Astrocyte (in vitro differentiated cells and primary cell): ENCODE results near the gene ASCL2. TPM values are rescaled to one million over a fixed set of nuclear protein-coding genes. Genes with fewer than 3 reads are reported as not detected.

ENCODE experiments used
- DNase-seq: peaks from one replicate; pipeline ENCODE4 v3.0.0-alpha.2; 2010; ENCODE audit warnings: low read depth
- FAIRE-seq: peaks from 2 replicates; lab custom pipeline; 2011; peaks lifted over from hg19 to GRCh38; lab: Jason Lieb, UNC
- H2AFZ ChIP-seq: 2 replicates; pipeline ENCODE4 v1.6.0; 2012; ENCODE audit warnings: low read depth, low read length, inconsistent platforms
- H3K27ac ChIP-seq: 2 replicates; pipeline ENCODE4 v1.5.1; 2011; ENCODE audit warnings: low read depth, low read length, inconsistent platforms
- H3K27me3 ChIP-seq: 2 replicates; pipeline ENCODE4 v1.6.0; 2011; ENCODE audit warnings: low read length, inconsistent platforms; ENCODE audit not compliant: insufficient read depth
- H3K36me3 ChIP-seq: 2 replicates; pipeline ENCODE4 v1.5.1; 2011; ENCODE audit warnings: low read length, inconsistent platforms; ENCODE audit not compliant: insufficient read depth
- H3K4me1 ChIP-seq: 2 replicates; pipeline ENCODE4 v1.5.1; 2011; ENCODE audit warnings: low read length, inconsistent platforms; ENCODE audit not compliant: insufficient read depth
- H3K4me2 ChIP-seq: 2 replicates; pipeline ENCODE4 v1.6.0; 2012; ENCODE audit warnings: low read length, inconsistent platforms
- H3K4me3 ChIP-seq: 2 replicates; pipeline ENCODE4 v1.5.1; 2011; ENCODE audit warnings: low read depth, mild to moderate bottlenecking, low read length, inconsistent platforms; ENCODE audit not compliant: insufficient read depth
- H3K79me2 ChIP-seq: 2 replicates; pipeline ENCODE4 v1.6.0; 2012; ENCODE audit warnings: mild to moderate bottlenecking, low read length, inconsistent platforms; ENCODE audit not compliant: insufficient read depth
- H3K9ac ChIP-seq: 2 replicates; pipeline ENCODE4 v1.6.0; 2012; ENCODE audit warnings: mild to moderate bottlenecking, low read length, inconsistent platforms
- H3K9me3 ChIP-seq: 2 replicates; pipeline ENCODE4 v1.5.1; 2012; ENCODE audit warnings: low read depth, mild to moderate bottlenecking, low read length, inconsistent platforms; ENCODE audit not compliant: insufficient read depth
- H4K20me1 ChIP-seq: 2 replicates; pipeline ENCODE4 v1.6.0; 2012; ENCODE audit warnings: low read length, inconsistent platforms; ENCODE audit not compliant: insufficient read depth
- H3K27ac Mint-ChIP-seq: one replicate; pipeline ENCODE4 v1.8.0; 2021; ENCODE audit warnings: mild to moderate bottlenecking, mixed read lengths; ENCODE audit not compliant: unreplicated experiment
- H3K27me3 Mint-ChIP-seq: one replicate; pipeline ENCODE4 v1.8.0; 2021; ENCODE audit warnings: low read depth, mixed read lengths; ENCODE audit not compliant: unreplicated experiment
- H3K36me3 Mint-ChIP-seq: one replicate; pipeline ENCODE4 v1.8.0; 2021; ENCODE audit warnings: low read depth, mixed read lengths; ENCODE audit not compliant: unreplicated experiment
- H3K4me1 Mint-ChIP-seq: one replicate; pipeline ENCODE4 v1.8.0; 2021; ENCODE audit warnings: low read depth, mixed read lengths; ENCODE audit not compliant: unreplicated experiment
- H3K4me3 Mint-ChIP-seq: one replicate; pipeline ENCODE4 v1.8.0; 2021; ENCODE audit warnings: mild to moderate bottlenecking, moderate library complexity, mixed read lengths; ENCODE audit not compliant: unreplicated experiment
- H3K9me3 Mint-ChIP-seq: one replicate; pipeline ENCODE4 v1.8.0; 2021; ENCODE audit warnings: mild to moderate bottlenecking, mixed read lengths; ENCODE audit not compliant: unreplicated experiment
- CTCF ChIP-seq: IDR thresholded peaks from 2 replicates; pipeline ENCODE4 v1.5.1; 2011; ENCODE audit warnings: low read depth, mild to moderate bottlenecking, inconsistent platforms, low read length, moderate library complexity; ENCODE audit not compliant: insufficient read depth
- EZH2 ChIP-seq: IDR thresholded peaks from 2 replicates; pipeline ENCODE4 v1.6.1; 2012; ENCODE audit warnings: mild to moderate bottlenecking, low read length, inconsistent platforms; ENCODE audit not compliant: insufficient read depth
- total RNA-seq: library from RNA; stranded (reverse); gene quantifications from 2 replicates; pipeline ENCODE4 v1.2.1, GENCODE V29; 2021

The ASCL2 gene
- total RNA-seq, 1 donor from 2014 or later: not detected

- H3K4me2 ChIP-seq: no peak overlapping the region
- H3K4me1 ChIP-seq: no peaks in the 10 kb centered on the region
- DNase-seq (no peak), FAIRE-seq (no peak)
- Mint-ChIP-seq H3K27ac (no peak overlapping the region), H3K9me3 (peaks cover 2% of the 10 kb centered on the region), H3K36me3 (peaks cover 2% of the 10 kb centered on the region), H3K4me1 (no peaks in the 10 kb centered on the region), H3K27me3 (peaks cover 42% of the 10 kb centered on the region), H3K4me3 (no peak overlapping the region)
- no peak overlapping the region for H2AFZ ChIP-seq
- no peaks in the 10 kb centered on the region for H3K79me2 ChIP-seq
- H3K4me3 ChIP-seq: no peak overlapping the region
- no peak overlapping the region for H3K9ac ChIP-seq
- H3K27me3 ChIP-seq: peaks cover 3% of the 10 kb centered on the region
- H3K36me3 ChIP-seq: no peaks in the 10 kb centered on the region
- no peaks in the 10 kb centered on the region for H3K9me3 ChIP-seq
- H4K20me1 ChIP-seq: no peaks in the 10 kb centered on the region
- no peak overlapping the region for H3K27ac ChIP-seq
- TF ChIP-seq CTCF: no peak
- TF ChIP-seq EZH2: no peak
These were observed 34.6 kb downstream of the ASCL2 start for GRCh38 chr11:2235588-2236326.

- no peak for TF ChIP-seq CTCF
- no peak for TF ChIP-seq EZH2
- no peak overlapping the region for H3K27ac Mint-ChIP-seq
These were observed 35.4 kb downstream of the ASCL2 start for GRCh38 chr11:2234963-2235362.

More at GRCh38 chr11:2234963-2235362, 35.4 kb downstream of the ASCL2 start:
- Histone ChIP-seq H3K27me3 (peaks cover 3% of the 10 kb centered on the region), H2AFZ (no peak overlapping the region), H3K4me2 (no peak overlapping the region), H3K79me2 (no peaks in the 10 kb centered on the region), H3K4me1 (no peaks in the 10 kb centered on the region), H3K27ac (no peak overlapping the region), H3K36me3 (no peaks in the 10 kb centered on the region), H4K20me1 (no peaks in the 10 kb centered on the region), H3K9me3 (peaks cover under 1% of the 10 kb centered on the region), H3K4me3 (no peak overlapping the region), H3K9ac (no peak overlapping the region)
- peaks cover 2% of the 10 kb centered on the region for H3K36me3 Mint-ChIP-seq
- peaks cover 4% of the 10 kb centered on the region for H3K9me3 Mint-ChIP-seq
- peaks cover 48% of the 10 kb centered on the region for H3K27me3 Mint-ChIP-seq
- DNase-seq (no peak), FAIRE-seq (no peak)
- no peaks in the 10 kb centered on the region for H3K4me1 Mint-ChIP-seq
- H3K4me3 Mint-ChIP-seq: no peak overlapping the region
